Keratinocyte (primary cell): ENCODE data around the gene SLC22A14. TPM values are rescaled to one million over a fixed set of nuclear protein-coding genes. Genes with fewer than 3 reads are reported as not detected.

Source experiments
- DNase-seq: peaks from one replicate; pipeline ENCODE4 v3.0.0-alpha.2; 2011; ENCODE audit warnings: low read depth, missing footprints, low spot score
- FAIRE-seq: peaks from 2 replicates; lab custom pipeline; 2011; peaks lifted over from hg19 to GRCh38; lab: Jason Lieb, UNC
- H2AFZ ChIP-seq: 2 replicates; pipeline ENCODE4 v1.6.0; 2012; ENCODE audit warnings: low read length, control low read depth, inconsistent platforms; ENCODE audit not compliant: control insufficient read depth
- H3K27ac ChIP-seq: 2 replicates; pipeline ENCODE4 v1.5.1; 2011; ENCODE audit warnings: low read length; ENCODE audit not compliant: control insufficient read depth, insufficient read depth
- H3K27me3 ChIP-seq: 3 replicates; pipeline ENCODE4 v1.6.0; 2011; ENCODE audit warnings: low read length; ENCODE audit not compliant: control insufficient read depth, insufficient read depth; ENCODE audit errors: extremely low read depth
- H3K36me3 ChIP-seq, 2 experiments: 2 replicates in 1 of 2; 3 replicates in 1 of 2; pipeline ENCODE4 v1.5.1; 2011; ENCODE audit warnings: low read length in 2 of 2, mild to moderate bottlenecking in 1 of 2; ENCODE audit not compliant: control insufficient read depth in 2 of 2, insufficient read depth in 2 of 2; ENCODE audit errors: extremely low read depth in 1 of 2
- H3K4me1 ChIP-seq: 3 replicates; pipeline ENCODE4 v1.5.1; 2011; ENCODE audit warnings: low read length; ENCODE audit not compliant: control insufficient read depth, insufficient read depth; ENCODE audit errors: extremely low read depth
- H3K4me2 ChIP-seq: 3 replicates; pipeline ENCODE4 v1.6.0; 2011; ENCODE audit warnings: low read depth, low read length; ENCODE audit not compliant: control insufficient read depth, insufficient read depth; ENCODE audit errors: extremely low read depth
- H3K4me3 ChIP-seq, 3 experiments: fragments of 200-600 bp in 1 of 3; sonication (generic) in 1 of 3; 2 replicates in 2 of 3; 3 replicates in 1 of 3; pipeline ENCODE4 v1.5.1; 2011 to 2016; ENCODE audit warnings: low read length in 3 of 3, mild to moderate bottlenecking in 3 of 3, control low read depth in 2 of 3, inconsistent platforms in 1 of 3, low read depth in 1 of 3, mixed read lengths in 1 of 3, mixed run types in 1 of 3, moderate library complexity in 1 of 3; ENCODE audit not compliant: control insufficient read depth in 2 of 3, insufficient read depth in 2 of 3; ENCODE audit errors: extremely low read depth in 1 of 3
- H3K79me2 ChIP-seq: 2 replicates; pipeline ENCODE4 v1.6.0; 2012; ENCODE audit warnings: low read length; ENCODE audit not compliant: control insufficient read depth, insufficient read depth
- H3K9ac ChIP-seq: 3 replicates; pipeline ENCODE4 v1.6.0; 2011; ENCODE audit warnings: low read length; ENCODE audit not compliant: control insufficient read depth, insufficient read depth; ENCODE audit errors: extremely low read depth
- H3K9me1 ChIP-seq: 3 replicates; pipeline ENCODE4 v1.6.0; 2011; ENCODE audit warnings: low read length; ENCODE audit not compliant: control insufficient read depth, insufficient read depth; ENCODE audit errors: extremely low read depth
- H3K9me3 ChIP-seq: 2 replicates; pipeline ENCODE4 v1.5.1; 2012; ENCODE audit warnings: low read depth, low read length; ENCODE audit not compliant: control insufficient read depth
- H4K20me1 ChIP-seq: 3 replicates; pipeline ENCODE4 v1.6.0; 2011; ENCODE audit warnings: low read length; ENCODE audit not compliant: control insufficient read depth, insufficient read depth; ENCODE audit errors: extremely low read depth
- EZH2 ChIP-seq: IDR thresholded peaks from one replicate; pipeline ENCODE4 v1.6.1; 2012; ENCODE audit warnings: inconsistent platforms, mild to moderate bottlenecking, low read length, moderate library complexity
- dilution Hi-C: fragments of 300-500 bp; cut with MboI; formaldehyde crosslinking; loops from one replicate; pipeline ENCODE4 v1.7.0; 2020; ENCODE audit warnings: low sequenced_read_pairs; ENCODE audit not compliant: extremely low pct_ligation_motif_present
- polyA plus RNA-seq, 5 experiments: library from polyadenylated mRNA; depleted of rRNA in 3 of 5; stranded (reverse) in 3 of 5; stranded (forward) in 1 of 5; unstranded in 1 of 5; fragments of >200 nt; gene quantifications; 1 replicate in 1 of 5; 2 replicates in 3 of 5; 3 replicates in 1 of 5; pipeline versions ENCODE4 v1.2.1 to v1.2.3, GENCODE V29; 2011 to 2012; ENCODE audit warnings: missing spikeins in 2 of 5, low read depth in 1 of 5, low replicate concordance in 1 of 5
- TF ChIP-seq, protein P1 (sequence below), 3 experiments: IDR thresholded peaks in 1 of 3; conservative IDR thresholded peaks in 1 of 3; optimal IDR thresholded peaks in 1 of 3; 2 replicates in 2 of 3; 3 replicates in 1 of 3; pipeline versions ENCODE3 to v1.5.1; 2011; ENCODE audit warnings: low read length in 3 of 3, mild to moderate bottlenecking in 3 of 3, moderate library complexity in 2 of 3, control low read depth in 1 of 3, inconsistent platforms in 1 of 3; ENCODE audit not compliant: insufficient read depth in 2 of 3; ENCODE audit errors: extremely low read depth in 1 of 3

The SLC22A14 gene
- polyA plus RNA-seq, 1 donor (not counting 4 experiments of a cell fraction or from before 2014, with no cell fraction given), result 0.20 TPM

DNA sequence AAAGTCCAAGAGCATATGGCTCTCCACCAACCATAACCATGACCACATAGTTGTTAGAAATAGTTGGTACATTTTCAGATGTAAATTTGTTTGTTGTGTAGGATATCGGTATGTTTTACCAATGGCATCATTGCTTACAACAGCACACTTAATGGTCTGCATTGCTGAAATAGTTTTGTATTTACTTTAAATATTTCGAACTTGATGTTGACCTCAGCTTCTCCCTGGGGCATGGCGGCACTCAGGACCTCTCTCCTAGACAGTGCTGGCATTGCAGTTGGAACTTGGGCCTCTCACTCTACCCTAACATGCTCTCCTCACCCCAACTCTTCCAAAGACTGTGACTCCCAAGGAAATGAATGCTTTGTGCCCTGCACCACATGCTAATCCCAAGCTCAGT is 11.5 kb upstream of the SLC22A14 start:
- FAIRE-seq (no peak), DNase-seq (no peak)
- dilution Hi-C loops, result no loop called here
- Histone ChIP-seq H3K9me1 (no peaks in the 10 kb centered on the region), H3K4me3 (no peak overlapping the region), H3K79me2 (no peaks in the 10 kb centered on the region), H3K9me3 (no peaks in the 10 kb centered on the region), H4K20me1 (no peaks in the 10 kb centered on the region), H3K9ac (no peak overlapping the region), H3K36me3 (peaks cover 3 to 17% of the 10 kb centered on the region in 2 experiments), H3K27me3 (no peaks in the 10 kb centered on the region), H3K4me2 (no peak overlapping the region), H3K27ac (no peak overlapping the region), H3K4me1 (no peaks in the 10 kb centered on the region), H2AFZ (no peak overlapping the region)
- TF ChIP-seq, protein P1, sequence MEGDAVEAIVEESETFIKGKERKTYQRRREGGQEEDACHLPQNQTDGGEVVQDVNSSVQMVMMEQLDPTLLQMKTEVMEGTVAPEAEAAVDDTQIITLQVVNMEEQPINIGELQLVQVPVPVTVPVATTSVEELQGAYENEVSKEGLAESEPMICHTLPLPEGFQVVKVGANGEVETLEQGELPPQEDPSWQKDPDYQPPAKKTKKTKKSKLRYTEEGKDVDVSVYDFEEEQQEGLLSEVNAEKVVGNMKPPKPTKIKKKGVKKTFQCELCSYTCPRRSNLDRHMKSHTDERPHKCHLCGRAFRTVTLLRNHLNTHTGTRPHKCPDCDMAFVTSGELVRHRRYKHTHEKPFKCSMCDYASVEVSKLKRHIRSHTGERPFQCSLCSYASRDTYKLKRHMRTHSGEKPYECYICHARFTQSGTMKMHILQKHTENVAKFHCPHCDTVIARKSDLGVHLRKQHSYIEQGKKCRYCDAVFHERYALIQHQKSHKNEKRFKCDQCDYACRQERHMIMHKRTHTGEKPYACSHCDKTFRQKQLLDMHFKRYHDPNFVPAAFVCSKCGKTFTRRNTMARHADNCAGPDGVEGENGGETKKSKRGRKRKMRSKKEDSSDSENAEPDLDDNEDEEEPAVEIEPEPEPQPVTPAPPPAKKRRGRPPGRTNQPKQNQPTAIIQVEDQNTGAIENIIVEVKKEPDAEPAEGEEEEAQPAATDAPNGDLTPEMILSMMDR (optimal IDR thresholded peaks at IDR 0.05 in 1 of 3, IDR thresholded peaks at IDR 0.05 in 1 of 3, conservative IDR thresholded peaks at IDR 0.05 in 1 of 3; ENCODE audit: extremely low read depth in 1 of 3, insufficient read depth in 2 of 3, low read length in 3 of 3), result no peak
- TF ChIP-seq EZH2, result no peak

DNA sequence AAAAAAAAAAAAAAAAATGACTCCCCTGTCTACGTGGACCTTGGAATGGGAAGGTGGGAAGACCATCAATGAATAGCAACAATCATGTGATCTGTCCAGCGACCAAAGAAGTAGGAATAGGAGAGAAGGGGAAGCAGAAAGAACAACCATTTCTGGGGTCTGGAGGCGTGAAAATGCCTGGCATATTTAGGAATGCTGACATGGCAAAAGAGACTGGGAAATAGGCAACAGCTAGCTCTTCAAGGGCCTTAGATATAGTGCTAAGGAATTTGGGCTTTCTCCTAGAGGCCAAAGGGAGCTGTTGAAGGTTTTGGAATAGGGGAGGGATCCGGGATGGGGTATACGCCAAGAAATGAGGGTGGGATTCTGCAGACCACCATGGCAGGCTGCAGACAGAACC is 10.5 kb upstream of the SLC22A14 start:
- FAIRE-seq (no peak), DNase-seq (no peak)
- Histone ChIP-seq H4K20me1 (no peaks in the 10 kb centered on the region), H3K4me2 (no peak overlapping the region), H3K27me3 (no peaks in the 10 kb centered on the region), H3K36me3 (peaks cover 3 to 17% of the 10 kb centered on the region in 2 experiments), H3K27ac (no peak overlapping the region), H3K9me1 (no peaks in the 10 kb centered on the region), H3K79me2 (no peaks in the 10 kb centered on the region), H3K9me3 (no peaks in the 10 kb centered on the region), H2AFZ (no peak overlapping the region), H3K9ac (no peak overlapping the region), H3K4me3 (no peak overlapping the region), H3K4me1 (no peaks in the 10 kb centered on the region)
- dilution Hi-C loops, result no loop called here
- no peak for TF ChIP-seq EZH2
- TF ChIP-seq, protein P1 (optimal IDR thresholded peaks at IDR 0.05 in 1 of 3, IDR thresholded peaks at IDR 0.05 in 1 of 3, conservative IDR thresholded peaks at IDR 0.05 in 1 of 3; ENCODE audit: extremely low read depth in 1 of 3, insufficient read depth in 2 of 3, low read length in 3 of 3), result no peak
